Brain microvascular endothelial cell (primary cell): ENCODE data around the gene CPNE4.

Experiments
- DNase-seq: peaks from one replicate; pipeline ENCODE4 v3.0.0-alpha.2; 2020
- H3K27ac ChIP-seq: fragments of 250-450 bp; sonication (Bioruptor Pico); 2 replicates; pipeline ENCODE4 v1.5.1; 2020; ENCODE audit warnings: mild to moderate bottlenecking, moderate library complexity
- H3K27me3 ChIP-seq: fragments of 250-450 bp; sonication (Bioruptor Pico); replicated peaks from 2 replicates; pipeline ENCODE4 v1.5.1; 2020; ENCODE audit warnings: mild to moderate bottlenecking
- H3K36me3 ChIP-seq: fragments of 250-450 bp; sonication (Bioruptor Pico); replicated peaks from 2 replicates; pipeline ENCODE4 v1.5.1; 2020; ENCODE audit warnings: mild to moderate bottlenecking
- H3K4me3 ChIP-seq: 2 replicates; pipeline ENCODE4 v1.5.1; 2011; ENCODE audit warnings: low read depth, mild to moderate bottlenecking, control low read depth, low read length, moderate library complexity
- in situ Hi-C: cut with HindIII; loops from 2 replicates; pipeline ENCODE4 v1.10.0; 2017; ENCODE audit warnings: low sequenced_read_pairs, low pct_ligation_motif_present
- TF ChIP-seq, protein P1 (sequence below): IDR thresholded peaks from 2 replicates; pipeline ENCODE4 v1.5.1; 2011; ENCODE audit warnings: low read depth, mild to moderate bottlenecking, moderate library complexity, low read length, control low read depth, inconsistent platforms; ENCODE audit errors: missing control alignments

The CPNE4 gene

DNA sequence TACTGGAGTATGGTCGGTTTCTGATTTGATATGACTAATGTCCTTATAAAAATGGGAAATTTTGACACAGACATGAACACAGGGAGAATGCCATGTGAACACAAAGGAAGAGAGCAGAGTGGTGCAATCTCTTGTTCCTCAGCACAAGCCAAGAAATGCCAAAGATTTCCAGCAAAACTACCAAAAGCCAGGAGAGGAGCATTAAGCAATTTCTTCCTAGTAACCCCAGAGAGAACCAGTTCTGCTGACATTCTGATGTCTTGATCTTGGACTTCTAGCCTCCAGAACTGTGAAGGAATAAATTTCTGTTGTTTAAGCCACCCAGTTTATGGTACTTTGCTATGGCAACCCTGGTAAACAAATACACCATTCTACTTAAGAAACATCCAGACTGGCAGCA lies 304.2 kb downstream of the CPNE4 start:
- in situ Hi-C loops: no loop called here
- DNase-seq: no peak
- Histone ChIP-seq H3K4me3 (no peak overlapping the region), H3K27me3 (no peaks in the 10 kb centered on the region), H3K27ac (no peak overlapping the region), H3K36me3 (no peaks in the 10 kb centered on the region)
- TF ChIP-seq, protein P1, sequence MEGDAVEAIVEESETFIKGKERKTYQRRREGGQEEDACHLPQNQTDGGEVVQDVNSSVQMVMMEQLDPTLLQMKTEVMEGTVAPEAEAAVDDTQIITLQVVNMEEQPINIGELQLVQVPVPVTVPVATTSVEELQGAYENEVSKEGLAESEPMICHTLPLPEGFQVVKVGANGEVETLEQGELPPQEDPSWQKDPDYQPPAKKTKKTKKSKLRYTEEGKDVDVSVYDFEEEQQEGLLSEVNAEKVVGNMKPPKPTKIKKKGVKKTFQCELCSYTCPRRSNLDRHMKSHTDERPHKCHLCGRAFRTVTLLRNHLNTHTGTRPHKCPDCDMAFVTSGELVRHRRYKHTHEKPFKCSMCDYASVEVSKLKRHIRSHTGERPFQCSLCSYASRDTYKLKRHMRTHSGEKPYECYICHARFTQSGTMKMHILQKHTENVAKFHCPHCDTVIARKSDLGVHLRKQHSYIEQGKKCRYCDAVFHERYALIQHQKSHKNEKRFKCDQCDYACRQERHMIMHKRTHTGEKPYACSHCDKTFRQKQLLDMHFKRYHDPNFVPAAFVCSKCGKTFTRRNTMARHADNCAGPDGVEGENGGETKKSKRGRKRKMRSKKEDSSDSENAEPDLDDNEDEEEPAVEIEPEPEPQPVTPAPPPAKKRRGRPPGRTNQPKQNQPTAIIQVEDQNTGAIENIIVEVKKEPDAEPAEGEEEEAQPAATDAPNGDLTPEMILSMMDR: no peak

DNA sequence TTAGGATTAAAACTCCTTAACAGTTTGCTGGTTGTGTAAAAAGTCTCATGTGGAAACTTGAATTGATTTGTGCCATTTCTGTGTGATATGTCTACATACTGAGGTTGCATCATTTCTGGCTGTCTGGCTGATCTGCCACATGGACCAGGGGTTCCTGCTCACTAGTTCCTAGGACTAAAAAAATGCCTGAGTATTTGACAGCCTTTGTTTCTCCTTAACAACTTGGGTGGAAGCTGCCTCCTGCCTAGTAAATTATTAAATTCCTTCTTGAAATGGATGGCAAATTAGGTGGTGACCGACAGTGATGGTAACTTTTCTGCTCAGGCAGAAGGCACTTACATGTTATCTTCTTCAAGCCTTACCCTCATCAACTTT lies 305.2 kb downstream of the CPNE4 start:
- TF ChIP-seq, protein P1: no peak
- H3K4me3 ChIP-seq: no peak overlapping the region
- DNase-seq: no peak
- no peak overlapping the region for H3K27ac ChIP-seq
- in situ Hi-C loops: no loop called here
- no peaks in the 10 kb centered on the region for H3K36me3 ChIP-seq
- no peaks in the 10 kb centered on the region for H3K27me3 ChIP-seq

DNA sequence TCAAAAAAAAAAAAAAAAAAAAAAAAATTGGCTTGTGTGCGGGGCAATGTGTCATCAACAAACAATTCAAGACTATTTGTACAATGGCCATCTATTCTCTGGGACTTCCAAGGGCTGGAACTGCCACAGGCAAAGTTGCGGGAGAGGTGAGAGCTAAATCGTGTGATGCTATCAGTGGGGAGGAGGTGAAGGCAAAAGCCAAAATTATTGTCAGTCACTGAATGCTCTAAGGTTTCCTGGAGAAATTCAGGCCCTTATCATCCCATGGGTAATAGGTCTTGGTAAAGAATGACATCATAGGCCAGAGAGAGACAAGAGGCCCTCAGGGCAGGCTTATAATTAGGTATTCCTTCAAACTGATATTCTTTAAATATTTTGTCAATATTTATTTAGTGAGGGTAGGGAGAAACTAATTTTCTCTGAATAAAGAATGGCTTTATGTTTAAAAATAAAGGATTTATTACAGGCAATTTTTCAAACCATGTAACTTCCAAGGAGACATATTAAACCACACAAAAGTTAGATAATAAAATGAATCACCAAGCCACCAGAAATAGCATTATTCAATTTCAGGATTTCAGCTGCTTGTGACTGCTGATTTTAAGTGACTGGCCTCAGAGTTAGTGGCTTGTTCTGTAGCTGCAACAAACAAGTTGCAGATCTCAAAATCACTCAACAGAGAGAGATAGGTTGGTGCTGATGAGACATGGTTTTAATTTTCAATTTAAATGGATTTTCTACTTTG lies 305.7 kb downstream of the CPNE4 start:
- no peak for DNase-seq
- Histone ChIP-seq H3K27ac (no peak overlapping the region), H3K36me3 (no peaks in the 10 kb centered on the region), H3K27me3 (no peaks in the 10 kb centered on the region), H3K4me3 (no peak overlapping the region)
- TF ChIP-seq, protein P1: no peak
- in situ Hi-C loops: no loop called here

DNA sequence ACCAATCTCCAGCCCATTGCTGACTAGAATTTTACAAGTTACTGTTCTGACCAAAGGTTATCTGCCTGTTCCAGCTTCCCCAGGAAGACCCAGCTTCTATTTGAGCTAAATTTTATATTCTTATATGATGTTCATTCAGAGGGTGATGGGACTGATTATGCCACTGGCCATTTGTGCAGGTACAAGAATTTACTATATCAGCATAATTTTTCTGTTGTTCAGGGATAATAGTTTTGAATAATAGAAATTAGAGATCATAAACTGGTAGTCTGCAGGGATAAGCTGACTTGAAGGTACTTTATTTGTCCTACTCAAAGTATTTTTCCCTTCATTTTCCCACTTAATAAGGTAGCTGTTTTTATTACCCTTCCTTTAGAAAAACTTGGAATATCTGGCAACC lies 309.4 kb downstream of the CPNE4 start:
- no peaks in the 10 kb centered on the region for H3K36me3 ChIP-seq
- no peaks in the 10 kb centered on the region for H3K27me3 ChIP-seq
- no peak for DNase-seq
- TF ChIP-seq, protein P1: no peak
- no peak overlapping the region for H3K4me3 ChIP-seq
- no peak overlapping the region for H3K27ac ChIP-seq
- in situ Hi-C loops: no loop called here

DNA sequence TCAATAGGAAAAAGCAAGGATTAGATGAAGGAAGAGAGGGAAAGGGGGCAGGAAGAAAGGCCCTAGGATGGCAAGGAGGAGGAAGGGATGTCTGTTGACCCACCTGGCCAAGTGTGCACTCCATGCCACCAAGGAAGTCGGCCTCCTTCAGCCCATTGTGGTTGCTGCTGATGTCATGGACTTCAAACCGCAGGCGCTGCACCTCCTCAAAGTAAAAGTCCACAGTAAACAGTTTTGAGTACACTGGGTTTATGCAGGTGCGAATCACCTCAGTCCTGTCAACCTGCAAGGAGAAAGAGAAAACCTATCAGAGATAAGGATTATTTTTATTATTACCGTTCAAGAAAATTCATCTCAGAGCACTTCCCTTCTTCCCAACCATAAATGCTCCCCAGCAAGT lies 311.5 kb downstream of the CPNE4 start:
- no peak for DNase-seq
- in situ Hi-C loops: no loop called here
- TF ChIP-seq, protein P1: no peak
- no peaks in the 10 kb centered on the region for H3K36me3 ChIP-seq
- H3K4me3 ChIP-seq: no peak overlapping the region
- H3K27me3 ChIP-seq: no peaks in the 10 kb centered on the region
- no peak overlapping the region for H3K27ac ChIP-seq

DNA sequence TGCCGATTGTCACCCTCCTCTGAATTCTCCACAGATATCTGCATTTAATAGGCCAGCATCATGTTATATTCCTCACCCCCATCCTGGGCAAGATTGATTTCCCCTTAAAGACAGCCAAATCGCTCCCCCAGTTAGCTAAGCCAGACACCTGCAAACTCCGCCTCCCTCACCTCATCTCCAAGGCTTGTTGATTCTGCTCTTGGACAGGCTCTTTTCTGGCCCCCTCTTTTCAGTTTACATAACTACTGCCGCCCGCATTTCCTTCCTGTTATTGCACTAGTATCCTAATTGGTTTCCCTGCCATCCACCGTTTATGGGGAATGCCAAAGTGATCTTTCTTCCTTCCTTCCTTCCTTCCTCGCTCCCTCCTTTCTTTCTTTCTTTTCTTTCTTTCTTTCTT lies 317.3 kb downstream of the CPNE4 start:
- Histone ChIP-seq H3K36me3 (no peaks in the 10 kb centered on the region), H3K27me3 (no peaks in the 10 kb centered on the region), H3K27ac (no peak overlapping the region), H3K4me3 (no peak overlapping the region)
- TF ChIP-seq, protein P1: no peak
- in situ Hi-C loops: no loop called here
- DNase-seq: no peak
